Frontal cortex (tissue), 4 donors: ENCODE measurements around the gene VPS13C. TPM values are rescaled to one million over a fixed set of nuclear protein-coding genes. Genes with fewer than 3 reads are reported as not detected.

Experiments used
- DNase-seq, 2 donors: peaks; one replicate each; pipeline ENCODE4 v3.0.0; 2012; ENCODE audit warnings: low spot score in 2 of 2
- FAIRE-seq: peaks from 2 replicates; lab custom pipeline; 2012; peaks lifted over from hg19 to GRCh38; lab: Jason Lieb, UNC
- total RNA-seq: library from RNA; depleted of rRNA; stranded (reverse); fragments of >200 nt; gene quantifications from one replicate; pipeline ENCODE4 v1.2.3, GENCODE V29; 2014
- donor health status: control.
- donor health status: control.
- donor health status: control.

VPS13C gene
- total RNA-seq, 1 donor from 2014 or later = 95.4 TPM

DNA sequence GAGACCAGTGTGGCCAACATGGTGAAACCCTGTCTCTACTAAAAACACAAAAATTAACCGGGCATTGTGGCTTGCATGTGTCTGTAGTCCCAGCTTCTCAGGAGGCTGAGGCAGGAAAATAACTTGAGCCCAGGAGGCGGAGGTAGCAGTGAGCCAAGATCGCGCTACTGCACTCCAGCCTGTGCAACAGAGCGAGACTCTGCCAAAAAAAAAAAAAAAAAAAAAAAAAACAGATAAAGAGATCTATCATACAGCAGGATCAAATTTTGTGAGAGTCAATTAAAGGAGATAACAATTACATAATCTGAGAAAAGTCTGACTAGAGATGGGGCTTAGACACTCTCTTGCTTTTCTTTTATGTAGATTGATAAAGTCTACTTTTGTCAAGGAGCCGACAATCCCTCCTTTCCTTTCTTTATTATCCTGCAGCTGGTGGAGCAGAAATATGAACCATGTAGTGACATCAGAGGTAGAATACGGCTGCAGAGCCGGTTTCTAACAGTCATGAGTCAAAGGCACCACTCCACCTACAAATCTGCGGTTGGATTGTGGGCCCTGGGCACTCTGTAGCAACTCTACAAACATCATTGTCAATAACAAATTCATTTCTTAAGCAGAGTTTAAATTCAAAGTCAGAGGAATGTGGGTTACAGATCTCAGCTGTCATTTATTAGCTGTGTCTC lies 15.5 kb upstream of the VPS13C start:
- no peak for DNase-seq
- FAIRE-seq = no peak

DNA sequence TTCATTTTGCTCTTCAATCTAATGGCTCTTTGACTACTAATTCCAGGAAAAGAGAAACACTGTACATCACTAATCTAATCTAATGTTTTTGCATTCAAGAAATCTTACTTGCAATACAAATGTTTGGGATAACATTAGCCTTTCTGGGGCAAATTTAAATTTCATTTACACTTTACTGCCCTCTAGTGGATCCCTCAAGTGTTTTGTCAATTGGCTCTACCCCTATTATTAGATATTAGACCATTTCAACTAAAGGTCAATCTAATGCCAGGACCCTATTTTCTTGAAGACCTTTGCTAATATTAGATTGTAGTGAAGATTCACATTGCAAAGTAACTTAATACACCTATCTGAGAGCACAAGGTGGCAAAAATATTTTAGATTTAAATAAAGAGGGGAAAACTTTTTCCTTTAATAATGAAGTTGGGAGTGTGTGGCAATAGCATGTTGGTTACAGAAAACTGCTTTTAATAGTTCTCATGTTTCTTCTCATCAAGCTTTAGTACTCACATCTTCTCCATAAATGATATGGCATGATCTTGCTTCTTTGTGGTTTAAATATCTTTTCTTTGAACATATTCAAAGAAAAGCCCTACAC lies 11.6 kb upstream of the VPS13C start:
- FAIRE-seq (peak; percentile 64), DNase-seq (peak in 1 of 2 donors; percentile 43)

DNA sequence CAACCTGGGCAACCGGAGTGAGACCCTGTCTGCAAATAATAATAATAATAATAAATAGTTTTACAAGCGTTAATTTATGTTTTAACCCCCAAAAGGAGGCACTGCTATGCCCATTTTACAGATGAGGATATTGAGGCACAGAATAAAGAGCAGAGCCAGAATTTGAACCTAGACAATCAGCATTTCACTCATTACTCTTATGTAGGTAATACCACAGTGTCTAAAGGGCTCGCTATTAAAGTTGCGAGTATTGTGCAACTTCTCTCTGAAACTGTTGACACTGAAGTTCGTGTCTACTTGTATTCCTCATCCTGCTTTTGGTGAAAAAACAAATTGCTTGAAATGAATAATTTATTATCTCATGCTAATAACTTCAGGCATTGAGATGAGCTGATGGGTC lies 9.3 kb upstream of the VPS13C start:
- FAIRE-seq (no peak), DNase-seq (no peak)

DNA sequence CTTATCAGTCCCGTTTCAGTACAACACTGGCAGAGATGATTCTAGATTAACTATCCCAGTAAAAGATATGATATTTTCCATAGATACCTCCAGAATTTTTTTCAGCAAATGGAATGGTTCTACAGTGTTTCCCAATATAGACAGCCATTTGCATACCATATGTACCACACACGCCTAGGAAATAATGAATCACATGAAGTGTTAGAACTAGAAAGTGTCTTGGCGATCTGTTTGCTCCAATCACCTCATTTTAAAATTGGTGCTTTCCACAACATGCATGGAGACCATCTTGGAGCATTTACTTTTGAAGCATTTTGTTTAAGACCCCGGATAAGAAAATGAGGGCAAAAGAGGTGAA lies 8.5 kb upstream of the VPS13C start:
- DNase-seq (no peak), FAIRE-seq (no peak)

DNA sequence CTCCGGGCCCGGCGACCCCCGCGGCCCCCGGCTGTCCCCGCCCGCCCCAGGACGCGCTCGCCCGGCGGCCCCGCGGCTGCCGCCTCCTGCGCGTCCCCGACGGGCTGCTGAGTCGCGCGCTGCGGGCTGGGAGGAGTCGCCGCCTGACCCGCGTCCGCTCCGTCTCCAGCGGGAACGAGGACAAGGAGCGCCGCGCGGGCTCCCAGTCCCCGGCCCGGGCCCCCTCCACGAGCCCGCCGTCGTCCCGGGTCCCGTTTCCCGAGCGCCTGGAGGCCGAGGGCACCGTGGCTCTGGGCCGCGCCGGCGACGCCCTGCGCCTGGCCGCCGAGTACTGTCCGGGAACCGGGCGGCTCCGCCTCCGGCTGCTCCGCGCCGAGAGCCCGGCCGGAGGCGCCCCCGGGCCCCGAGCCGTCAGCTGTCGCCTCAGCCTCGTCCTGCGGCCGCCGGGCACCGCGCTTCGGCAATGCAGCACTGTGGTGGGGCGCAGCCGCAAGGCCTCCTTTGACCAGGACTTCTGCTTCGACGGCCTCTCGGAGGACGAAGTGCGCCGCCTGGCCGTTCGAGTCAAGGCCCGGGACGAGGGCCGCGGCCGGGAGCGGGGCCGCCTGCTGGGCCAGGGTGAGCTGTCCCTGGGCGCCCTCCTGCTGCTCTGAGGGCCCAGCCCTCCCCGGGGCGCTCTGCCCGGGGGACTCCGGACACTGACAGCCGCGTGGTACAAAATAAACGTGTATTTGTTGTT lies 8.0 kb upstream of the VPS13C start:
- no peak for FAIRE-seq
- peak in 1 of 2 donors; percentile 29 for DNase-seq

DNA sequence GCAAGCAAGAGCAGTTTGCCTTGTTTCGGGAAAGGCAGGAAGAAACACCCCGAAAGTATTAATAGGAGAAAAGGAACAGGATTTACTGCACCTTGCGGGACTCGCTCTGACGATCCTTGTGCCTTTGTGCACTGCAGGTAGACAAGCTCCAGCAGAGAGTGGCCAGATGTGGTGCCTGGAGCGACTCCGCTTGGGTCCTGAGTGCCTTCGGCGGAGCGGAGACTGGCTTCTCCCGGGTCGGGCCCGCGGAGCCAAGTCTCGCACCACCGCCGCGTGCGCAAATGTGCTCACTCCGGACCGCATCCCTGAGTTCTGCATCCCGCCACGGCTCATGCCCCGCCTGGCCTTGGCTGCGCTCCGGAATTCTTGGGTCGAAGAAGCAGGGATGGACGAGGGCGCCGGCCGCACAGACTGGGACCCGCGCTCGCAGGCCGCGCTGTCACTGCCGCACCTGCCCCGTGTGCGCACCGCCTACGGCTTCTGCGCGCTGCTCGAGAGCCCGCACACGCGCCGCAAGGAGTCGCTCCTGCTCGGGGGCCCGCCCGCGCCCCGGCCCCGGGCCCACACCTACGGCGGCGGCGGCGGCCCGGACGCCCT lies 7.3 kb upstream of the VPS13C start:
- no peak for FAIRE-seq
- DNase-seq = no peak

DNA sequence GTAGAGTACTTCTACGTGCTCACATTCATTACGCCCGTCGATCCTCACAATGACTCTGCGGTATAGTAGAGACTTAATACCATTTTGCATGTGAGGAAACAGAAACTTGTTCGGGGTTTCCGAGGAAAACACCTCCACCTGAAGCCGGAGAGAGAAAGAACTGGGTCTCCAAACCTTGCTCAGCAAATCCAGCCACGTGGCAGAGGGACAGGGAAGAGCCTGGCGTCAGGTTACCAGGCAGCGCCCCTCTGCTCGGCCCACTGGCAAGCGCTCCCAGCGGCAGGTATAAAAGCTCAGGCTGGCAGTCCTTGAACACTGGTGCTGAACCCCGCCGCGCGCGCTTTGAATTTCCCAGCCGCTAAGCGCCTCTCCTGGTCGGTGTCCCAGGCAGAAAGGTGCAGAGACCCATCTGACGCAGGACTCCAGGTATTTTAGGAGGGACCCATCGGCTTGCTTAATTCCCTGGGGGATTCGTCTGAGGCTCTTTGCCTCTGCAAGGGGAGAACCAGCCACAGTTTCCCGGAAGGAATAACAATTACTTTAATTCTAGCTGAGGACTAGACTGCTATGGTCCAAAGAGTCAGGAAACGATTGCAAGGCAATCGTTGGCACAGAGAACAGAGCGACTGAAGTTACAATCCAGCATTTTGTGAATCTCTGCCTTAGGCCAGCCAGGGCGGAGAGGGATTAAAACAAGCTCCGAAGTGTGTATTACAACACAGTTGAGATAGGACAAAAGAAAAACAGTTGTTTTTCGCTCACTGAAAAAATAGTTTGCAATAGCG lies 6.6 kb upstream of the VPS13C start, which contains the start of gene C2CD4A:
TSS of gene C2CD4A (plus strand) at position 315 of the 785 bp plus-strand sequence. CDS start 637 bp downstream, outside the sequence.
- DNase-seq (peak in 1 of 2 donors; percentile 29), FAIRE-seq (no peak)

DNA sequence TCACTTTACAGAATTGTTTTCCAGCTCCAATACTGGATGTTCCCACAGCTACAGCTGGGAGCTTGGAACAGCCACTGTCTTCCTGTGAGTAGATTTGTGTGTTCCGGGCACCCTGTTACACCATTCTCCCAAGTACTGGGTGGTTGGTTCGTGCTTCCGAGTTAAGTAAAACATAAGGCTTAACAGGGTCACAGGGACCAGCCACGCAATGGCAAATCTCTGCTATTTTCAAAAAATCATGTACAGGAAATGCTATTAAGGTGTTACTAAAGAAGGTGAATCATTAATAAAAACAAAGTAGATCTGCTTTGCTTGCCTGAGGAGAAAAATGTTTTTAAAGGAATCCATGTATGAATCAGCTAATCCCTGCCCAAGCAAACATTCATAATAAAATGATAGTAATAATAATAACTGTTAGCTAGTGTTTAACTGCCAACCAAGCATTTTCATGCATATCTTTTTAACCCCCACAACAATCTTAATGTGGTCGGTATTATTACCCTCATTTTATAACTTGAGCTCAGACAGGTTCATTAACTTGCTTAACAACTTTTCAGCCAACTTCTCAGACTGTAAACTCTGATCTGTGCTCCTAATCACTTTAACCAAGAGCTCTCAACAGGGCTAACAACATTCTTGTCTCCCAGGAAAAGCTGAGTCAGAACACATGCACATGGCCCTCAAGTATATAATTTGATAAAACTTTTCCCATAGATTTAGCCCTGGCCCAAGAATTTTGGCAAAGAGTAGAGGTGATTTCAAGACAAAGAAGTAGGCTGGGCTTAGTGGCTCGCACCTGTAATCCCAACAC lies 3.8 kb upstream of the VPS13C start:
- DNase-seq (no peak), FAIRE-seq (no peak)

DNA sequence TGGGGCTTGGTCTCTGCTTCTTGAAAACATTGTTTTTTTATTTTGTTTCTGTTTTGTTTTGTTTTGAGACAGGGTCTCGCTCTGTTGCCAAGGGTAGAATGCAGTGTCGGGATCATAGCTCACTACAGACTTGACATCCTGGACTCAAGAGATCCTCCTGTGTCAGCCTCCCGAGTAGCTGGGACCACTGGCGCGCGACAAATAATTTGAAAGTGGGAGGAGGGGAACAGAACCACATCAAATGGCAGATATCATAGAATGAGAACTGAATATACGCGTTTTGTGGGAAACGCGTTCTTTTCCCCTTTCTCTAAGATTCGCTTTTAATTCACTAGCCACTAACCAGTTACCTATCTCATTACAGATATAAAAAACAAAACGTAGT lies 641 bp upstream of the VPS13C start:
- no peak for DNase-seq

DNA sequence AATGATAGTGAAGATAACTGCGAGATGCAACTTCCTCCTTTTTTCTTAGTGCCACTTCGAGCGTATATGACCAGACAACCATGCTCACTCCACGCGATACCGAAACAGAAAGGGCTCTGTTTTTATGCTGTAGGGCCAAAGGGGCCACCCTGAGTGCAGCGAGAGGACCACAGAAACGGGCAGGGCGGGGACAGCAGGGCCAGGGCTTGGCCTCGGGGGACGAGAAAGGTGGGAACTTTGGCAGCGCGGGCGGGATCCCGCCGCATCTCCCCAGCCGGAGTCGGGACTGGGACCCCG lies 483 bp downstream of the VPS13C start:
- DNase-seq (peak in 1 of 2 donors; percentile 25), FAIRE-seq (no peak)

More for the DNA sequence above, 641 bp upstream of the VPS13C start:
- no peak for FAIRE-seq

DNA sequence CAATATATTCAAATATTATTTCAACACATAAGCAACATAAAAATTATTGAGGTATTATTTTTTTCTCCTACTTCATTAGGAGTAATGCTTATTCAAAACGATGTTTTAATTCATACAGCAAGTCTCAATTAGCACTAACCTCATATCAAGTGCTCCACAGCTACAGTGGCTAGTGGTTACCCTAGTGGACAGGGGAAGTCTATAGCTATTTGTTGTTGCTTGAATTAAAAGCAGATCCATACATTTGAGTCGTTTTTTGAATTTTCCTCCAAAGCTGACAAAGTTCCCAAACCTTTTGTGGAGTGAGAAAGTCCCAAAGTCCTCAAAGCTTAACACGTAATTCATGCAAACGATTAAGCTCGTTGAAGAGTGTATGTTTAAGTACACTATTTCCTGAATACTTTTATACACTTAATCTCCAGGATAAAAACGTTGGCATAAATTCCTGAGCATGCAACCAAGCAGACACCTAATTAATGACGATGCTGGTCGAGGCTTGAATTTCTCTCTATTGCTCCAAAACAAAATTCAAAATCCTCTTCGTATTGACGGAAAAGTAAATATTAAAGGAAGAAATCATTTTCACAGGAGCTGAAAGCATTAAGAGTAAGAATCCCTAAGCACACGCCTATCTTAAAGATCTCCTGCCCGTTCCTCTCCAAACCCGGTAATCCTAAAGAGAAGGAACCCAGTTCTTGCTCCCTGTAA lies 985 bp downstream of the VPS13C start:
- DNase-seq = no peak
- no peak for FAIRE-seq

DNA sequence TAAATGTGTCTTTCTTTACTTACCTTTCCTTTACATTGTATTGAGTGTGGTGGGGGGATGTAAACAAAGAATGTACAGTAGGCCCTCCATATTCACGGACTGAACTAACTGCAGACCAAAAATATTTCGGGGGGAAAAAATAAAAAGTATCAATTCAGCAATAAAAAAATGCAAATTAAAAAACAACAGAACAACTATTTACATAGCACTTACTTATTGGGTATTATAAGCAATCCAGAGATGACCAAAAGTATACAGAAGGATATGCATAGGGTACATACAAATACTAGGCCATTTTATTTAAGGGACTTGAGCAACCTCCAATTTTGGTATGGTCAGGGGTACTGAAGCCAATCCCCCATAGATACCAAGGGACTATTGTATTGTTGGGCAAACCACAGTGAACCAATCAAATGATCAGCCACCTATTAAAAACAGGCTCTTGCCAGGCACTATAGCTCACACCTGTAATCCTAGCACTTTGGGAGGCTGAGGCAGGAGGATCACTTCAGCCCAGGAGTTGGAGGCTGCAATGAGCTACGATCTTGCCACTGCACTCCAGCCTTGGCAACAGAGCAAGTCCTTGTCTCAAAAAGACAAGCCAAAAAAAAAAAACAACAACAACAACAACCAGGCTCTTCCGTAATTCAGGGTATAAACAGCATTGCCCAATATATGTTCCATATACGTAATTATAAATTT lies 1.8 kb downstream of the VPS13C start:
- DNase-seq (no peak), FAIRE-seq (no peak)

DNA sequence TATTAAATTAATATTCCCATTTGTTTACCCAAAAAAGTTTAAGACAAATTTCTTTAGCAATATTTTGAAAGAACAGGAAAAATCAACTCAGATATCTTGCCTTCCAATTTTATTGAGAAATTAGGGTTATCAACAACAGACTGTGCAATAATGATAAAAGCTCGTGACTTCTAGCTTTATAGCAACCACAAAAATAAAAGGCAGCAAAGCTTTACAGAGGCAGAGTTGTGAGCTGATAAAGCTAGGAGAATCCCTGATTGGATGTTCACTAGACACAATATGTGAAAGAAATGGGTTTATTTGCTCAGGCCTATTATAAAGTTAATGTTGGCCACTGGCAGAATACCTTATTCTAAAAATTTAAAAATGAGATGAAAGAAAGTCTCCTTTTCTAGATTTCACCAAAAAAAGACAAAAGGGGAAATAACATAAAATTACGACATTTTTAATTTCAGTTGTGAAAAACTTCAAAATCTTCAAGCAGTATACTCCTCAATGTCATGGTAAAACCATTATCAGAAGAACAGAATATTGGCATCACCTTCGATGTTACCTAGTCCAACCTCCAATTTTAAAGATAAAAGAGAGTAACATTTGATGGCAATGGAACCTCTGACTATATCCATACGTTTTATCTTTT lies 2.8 kb downstream of the VPS13C start:
- no peak for FAIRE-seq
- no peak for DNase-seq

DNA sequence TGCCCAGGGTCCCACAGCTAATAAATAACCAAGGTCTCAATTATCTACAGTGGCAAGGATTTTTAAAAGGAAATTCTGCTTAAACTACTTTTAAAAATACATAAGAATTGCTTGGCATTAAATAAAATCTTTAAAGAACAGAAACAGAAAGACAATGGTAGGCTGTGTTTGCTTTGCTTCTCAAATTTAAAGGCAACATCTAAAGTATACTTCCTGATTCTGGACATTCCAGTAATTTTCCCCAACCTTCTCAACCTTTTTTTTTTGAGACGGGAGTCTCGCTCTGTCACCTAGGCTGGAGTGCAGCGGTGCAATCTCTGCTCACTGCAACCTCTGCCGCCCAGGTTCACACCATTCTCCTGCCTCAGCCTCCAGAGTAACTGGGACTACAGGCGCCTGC lies 5.3 kb downstream of the VPS13C start:
- DNase-seq (no peak), FAIRE-seq (no peak)

DNA sequence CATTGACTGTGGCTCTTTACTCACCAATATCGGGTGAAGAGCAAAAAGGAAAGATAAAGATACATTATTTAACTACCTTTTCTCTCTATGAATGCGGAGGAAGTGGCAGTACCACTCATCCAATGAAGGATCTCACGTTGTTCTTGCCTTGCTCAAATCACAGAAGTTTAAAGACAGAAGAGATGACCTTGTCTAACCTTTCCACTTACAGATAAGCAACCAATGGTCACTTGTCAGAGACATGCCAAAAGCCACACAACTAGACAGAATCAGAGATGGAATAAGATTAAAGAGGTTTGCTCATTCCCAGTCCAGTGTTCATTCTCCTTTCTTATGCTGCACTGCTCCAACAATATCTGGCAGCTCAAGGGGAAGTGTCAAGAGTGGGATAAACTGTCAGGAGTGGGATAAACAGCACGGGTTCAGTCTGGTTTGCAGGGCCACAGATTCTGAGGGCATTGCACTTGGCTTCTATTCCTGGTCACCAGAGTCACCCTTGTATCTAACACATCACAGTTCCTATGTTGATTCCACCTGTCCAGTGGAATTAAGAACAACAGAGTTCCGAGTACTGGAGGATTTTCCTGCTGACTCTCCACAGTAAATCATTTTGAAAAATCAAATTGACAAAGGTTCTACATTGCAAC lies 6.7 kb downstream of the VPS13C start:
- DNase-seq = no peak
- FAIRE-seq = no peak

DNA sequence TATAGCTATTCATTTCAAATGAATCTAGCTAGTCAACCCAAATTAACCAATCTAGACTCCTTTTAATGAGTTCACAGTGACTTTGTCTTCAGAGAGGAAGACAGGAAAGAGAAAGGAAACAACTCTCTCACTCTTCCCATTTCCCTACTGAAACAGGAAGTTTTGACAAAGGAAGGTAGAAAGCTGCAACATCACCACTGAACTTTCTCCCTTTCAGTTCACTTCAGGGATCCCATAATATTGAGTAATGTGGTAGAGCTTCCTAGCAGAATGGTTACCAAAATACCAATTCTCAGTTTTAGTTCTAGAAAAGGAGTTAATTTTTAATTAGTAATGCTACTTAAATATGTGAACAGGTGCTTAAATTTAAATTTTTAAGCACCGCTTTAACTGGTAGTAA lies 7.5 kb downstream of the VPS13C start:
- no peak for FAIRE-seq

DNA sequence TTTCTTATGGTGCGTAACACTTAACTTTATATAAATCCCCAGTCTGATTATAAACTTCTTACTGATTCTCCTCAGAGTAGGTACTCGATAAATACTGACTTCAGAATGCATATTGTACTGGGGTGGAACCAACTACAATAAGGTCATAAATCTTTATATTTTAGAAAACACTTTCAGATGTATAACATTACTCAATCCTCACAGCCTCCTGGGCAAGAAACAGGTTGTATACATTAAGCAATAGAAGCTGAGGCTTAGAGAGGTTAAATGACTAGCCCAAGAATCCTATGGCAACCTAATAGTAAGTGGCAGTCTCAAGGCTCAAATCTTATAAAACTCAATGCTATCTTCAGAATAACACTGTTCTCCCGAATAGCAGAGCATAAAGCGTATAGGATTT lies 9.1 kb downstream of the VPS13C start:
- no peak for DNase-seq
- FAIRE-seq = no peak

More for the DNA sequence above, 7.5 kb downstream of the VPS13C start:
- no peak for DNase-seq
